T-helper 1 cell (primary cell): ENCODE measurements around the gene DNM1.
A peak's percentile ranks its signal among the peaks of the same experiment; 100 is the strongest.

Experiments used
- DNase-seq, 5 donors: peaks; one replicate each; pipeline ENCODE4 v3.0.0-alpha.2; 2012 to 2020

The DNM1 gene

DNA sequence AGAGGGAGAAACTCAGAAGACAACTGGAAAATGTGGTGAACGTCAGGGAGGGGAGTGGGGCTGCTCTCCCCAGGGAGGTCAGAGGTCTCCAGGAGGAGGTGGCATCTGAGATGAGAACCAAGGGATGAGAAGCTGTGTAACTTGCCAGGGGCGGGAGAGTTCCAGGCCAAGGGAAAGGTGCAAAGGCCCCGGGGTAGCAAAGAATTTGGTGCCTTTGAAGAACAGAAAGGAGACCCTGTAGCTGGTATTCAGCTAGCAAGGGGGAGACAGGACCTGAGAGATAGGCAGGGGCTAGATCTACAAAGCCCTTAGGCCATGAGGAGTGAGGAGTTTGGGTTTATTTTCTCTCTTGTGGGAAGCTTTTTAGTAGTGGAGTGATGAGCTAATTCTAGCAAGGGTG is 3.3 kb downstream of the DNM1 start:
- DNase-seq, result no peak

GRCh38 chr9:128206916-128207910 is 4.0 kb downstream of the DNM1 start:
- DNase-seq, result no peak

- DNase-seq, result no peak
These were observed 5.2 kb downstream of the DNM1 start for GRCh38 chr9:128208386-128208785.

- no peak for DNase-seq
These were observed 5.9 kb downstream of the DNM1 start for GRCh38 chr9:128208946-128209669.

- DNase-seq, result no peak
These were observed 8.2 kb downstream of the DNM1 start for GRCh38 chr9:128211186-128211980.

GRCh38 chr9:128211981-128212281 is 8.8 kb downstream of the DNM1 start:
- no peak for DNase-seq

- no peak for DNase-seq
These were observed 10.7 kb downstream of the DNM1 start for GRCh38 chr9:128213746-128214497.

- DNase-seq, result no peak
These were observed 11.7 kb downstream of the DNM1 start for GRCh38 chr9:128214571-128215490.

- no peak for DNase-seq
These were observed 12.6 kb downstream of the DNM1 start for GRCh38 chr9:128215491-128216409.

- DNase-seq, result no peak
These were observed 13.8 kb downstream of the DNM1 start for GRCh38 chr9:128216781-128217553.

DNA sequence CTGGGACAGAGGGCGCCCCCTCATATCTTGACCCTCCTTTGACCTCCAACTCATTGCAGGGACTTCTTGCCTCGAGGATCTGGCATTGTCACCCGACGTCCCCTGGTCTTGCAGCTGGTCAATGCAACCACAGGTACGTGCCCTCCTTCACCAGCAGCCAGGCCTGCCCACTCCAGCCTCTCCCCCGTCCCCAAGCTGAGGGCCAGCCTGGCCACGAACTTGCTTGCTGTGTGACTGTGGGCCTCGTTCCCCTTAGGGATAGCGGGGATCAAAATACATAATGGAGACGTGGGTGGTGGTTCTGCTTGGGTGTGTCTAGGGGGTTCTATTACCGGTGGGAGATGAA is 15.0 kb downstream of the DNM1 start:
- DNase-seq, result no peak

DNA sequence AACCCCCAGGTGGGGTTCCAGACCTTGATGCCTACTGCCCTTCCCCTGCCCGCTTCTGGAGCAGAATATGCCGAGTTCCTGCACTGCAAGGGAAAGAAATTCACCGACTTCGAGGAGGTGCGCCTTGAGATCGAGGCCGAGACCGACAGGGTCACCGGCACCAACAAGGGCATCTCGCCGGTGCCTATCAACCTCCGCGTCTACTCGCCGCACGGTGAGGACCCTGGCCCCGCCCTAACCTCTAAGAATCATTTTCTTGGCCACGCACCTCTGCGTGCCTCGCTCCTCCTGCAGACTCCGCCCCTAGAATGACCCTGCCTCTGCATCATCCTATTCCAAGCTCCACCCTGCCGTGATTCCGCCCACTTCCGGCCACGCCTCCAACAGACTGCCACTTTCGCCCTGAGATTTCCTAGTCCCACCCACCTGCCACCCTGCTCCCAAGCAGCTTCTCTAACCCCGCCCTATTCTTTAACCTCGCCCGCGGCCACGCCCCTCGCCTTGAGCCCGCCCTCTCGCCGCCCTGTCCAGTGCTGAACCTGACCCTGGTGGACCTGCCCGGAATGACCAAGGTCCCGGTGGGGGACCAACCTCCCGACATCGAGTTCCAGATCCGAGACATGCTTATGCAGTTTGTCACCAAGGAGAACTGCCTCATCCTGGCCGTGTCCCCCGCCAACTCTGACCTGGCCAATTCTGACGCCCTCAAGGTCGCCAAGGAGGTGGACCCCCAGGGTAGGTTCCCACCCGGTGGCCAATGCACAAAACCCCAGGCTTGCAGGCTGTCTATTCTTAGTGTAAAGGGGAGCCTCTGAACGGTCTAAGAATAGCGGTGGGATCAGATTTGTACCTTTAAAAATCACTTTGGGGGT is 15.6 kb downstream of the DNM1 start:
- DNase-seq, result peak; percentile 81 to 94 (median 91)

GRCh38 chr9:128219831-128220230 is 16.7 kb downstream of the DNM1 start:
- no peak for DNase-seq

DNA sequence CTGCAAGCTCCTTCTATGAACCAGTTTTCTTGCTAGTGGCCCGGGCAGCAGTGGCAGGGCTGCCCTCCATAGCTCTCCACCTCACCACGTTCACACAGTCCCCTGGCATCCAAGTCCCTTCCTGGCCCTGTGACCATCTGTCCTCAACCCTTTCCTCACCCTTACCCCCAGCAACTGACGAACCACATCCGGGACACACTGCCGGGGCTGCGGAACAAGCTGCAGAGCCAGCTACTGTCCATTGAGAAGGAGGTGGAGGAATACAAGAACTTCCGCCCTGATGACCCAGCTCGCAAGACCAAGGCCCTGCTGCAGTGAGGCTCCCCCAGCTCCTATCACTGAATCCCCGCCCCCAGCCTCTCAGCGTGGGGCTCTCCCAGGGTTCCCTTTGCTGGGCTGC is 18.8 kb downstream of the DNM1 start:
- no peak for DNase-seq

GRCh38 chr9:128222880-128223670 is 19.9 kb downstream of the DNM1 start:
- no peak for DNase-seq

DNA sequence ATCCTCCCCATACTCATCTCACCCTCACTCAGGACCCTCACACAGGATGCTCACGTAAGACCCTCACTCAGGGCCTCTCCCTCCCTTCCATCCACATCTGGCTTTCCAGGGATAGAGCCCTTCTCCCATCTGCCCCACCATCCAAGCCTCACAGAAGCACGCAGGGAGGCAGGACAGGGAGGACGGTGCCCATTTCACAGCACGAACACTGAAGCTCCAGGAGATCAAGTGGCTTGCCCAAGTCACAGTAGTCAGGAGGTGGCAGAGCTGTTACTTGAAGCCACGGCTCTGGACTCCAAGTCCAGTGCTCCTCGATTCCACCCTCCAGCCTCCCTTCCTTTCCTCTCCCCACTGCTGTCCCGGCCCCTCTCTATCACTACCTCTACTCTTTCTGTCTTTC is 21.7 kb downstream of the DNM1 start:
- DNase-seq, result no peak

DNA sequence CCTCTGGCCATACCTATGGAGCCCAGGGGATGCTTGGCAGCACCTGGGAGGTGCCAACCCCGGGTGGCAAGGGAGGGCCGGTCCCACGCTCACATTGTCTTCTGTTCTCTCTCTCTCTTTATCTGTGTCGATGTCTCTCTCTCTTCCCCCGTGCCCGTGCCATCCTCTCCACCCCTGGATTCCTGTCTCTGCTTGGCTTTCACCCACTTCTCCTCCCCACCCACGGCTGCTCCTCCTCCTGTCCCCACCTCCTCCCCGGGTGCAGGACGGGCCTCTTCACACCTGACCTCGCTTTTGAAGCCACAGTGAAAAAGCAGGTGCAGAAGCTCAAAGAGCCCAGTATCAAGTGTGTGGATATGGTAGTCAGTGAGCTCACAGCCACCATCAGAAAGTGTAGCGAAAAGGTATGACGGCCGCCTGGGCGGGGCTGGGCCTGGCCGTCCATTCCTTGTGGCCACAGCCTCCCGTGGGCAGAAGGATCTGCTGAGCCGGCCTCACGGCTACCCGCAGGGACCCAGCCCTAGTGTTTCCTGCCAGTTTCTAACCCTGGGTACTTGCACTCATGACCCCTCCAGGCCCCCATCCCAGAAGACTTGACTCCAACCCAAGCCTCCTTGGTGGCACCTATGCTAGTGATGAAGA is 22.7 kb downstream of the DNM1 start:
- DNase-seq, result no peak
